ENCODE results near the gene B3GNT2. TPM values are rescaled to one million over a fixed set of nuclear protein-coding genes. Genes with fewer than 3 reads are reported as not detected.
"Not testable (repeated sequence)": the region's sequence is repeated elsewhere in the genome, so short reads cannot be mapped to it uniquely, and the experiment has no call there.

The B3GNT2 gene
- polyA plus RNA-seq, 4 donors: 13.4 to 24.7 (median 19.2) TPM

GRCh38 chr2:62267696-62268095 is 71.8 kb downstream of the B3GNT2 start:
- 92 to 100% (median 94%) methylated on average over 2 of the region's 2 CpGs for WGBS, 3 donors
- H3K9me3 ChIP-seq (ENCODE audit: control insufficient read depth in 2 of 2, insufficient read depth in 1 of 2, low read depth in 1 of 2, low read length in 1 of 2): peaks cover 0 to 3% of the 10 kb centered on the region in 2 donors
- H3K4me1 ChIP-seq (ENCODE audit: control insufficient read depth in 3 of 3, insufficient read depth in 2 of 3, low read depth in 1 of 3, low read length in 2 of 3): no peaks in the 10 kb centered on the region
- H3K36me3 ChIP-seq (ENCODE audit: control insufficient read depth in 3 of 3, insufficient read depth in 2 of 3, low read depth in 1 of 3, low read length in 3 of 3): no peaks in the 10 kb centered on the region
- H3K4me3 ChIP-seq (ENCODE audit: low read depth in 1 of 3, low read length in 3 of 3): no peak overlapping the region
- no peak for FAIRE-seq
- H3K27me3 ChIP-seq (ENCODE audit: control insufficient read depth in 3 of 3, insufficient read depth in 3 of 3, low read length in 3 of 3): no peaks in the 10 kb centered on the region
- no peak overlapping the region for H3K27ac ChIP-seq (ENCODE audit: low read depth in 1 of 3, low read length in 2 of 3)
- peak in 1 of 2 donors; percentile 24 for DNase-seq

- not testable (repeated sequence) for H3K36me3 ChIP-seq (ENCODE audit: control insufficient read depth in 3 of 3, insufficient read depth in 2 of 3, low read depth in 1 of 3, low read length in 3 of 3)
Observed at GRCh38 chr2:62268681-62269188, 72.8 kb downstream of the B3GNT2 start.

GRCh38 chr2:62270728-62271127 is 74.8 kb downstream of the B3GNT2 start:
- H3K27me3 ChIP-seq (ENCODE audit: control insufficient read depth in 3 of 3, insufficient read depth in 3 of 3, low read length in 3 of 3): no peaks in the 10 kb centered on the region
- no peaks in the 10 kb centered on the region for H3K36me3 ChIP-seq (ENCODE audit: control insufficient read depth in 3 of 3, insufficient read depth in 2 of 3, low read depth in 1 of 3, low read length in 3 of 3)
- H3K9me3 ChIP-seq (ENCODE audit: control insufficient read depth in 2 of 2, insufficient read depth in 1 of 2, low read depth in 1 of 2, low read length in 1 of 2): peaks cover 0 to 3% of the 10 kb centered on the region in 2 donors
- H3K27ac ChIP-seq (ENCODE audit: low read depth in 1 of 3, low read length in 2 of 3): no peak overlapping the region
- no peak overlapping the region for H3K4me3 ChIP-seq (ENCODE audit: low read depth in 1 of 3, low read length in 3 of 3)
- no peaks in the 10 kb centered on the region for H3K4me1 ChIP-seq (ENCODE audit: control insufficient read depth in 3 of 3, insufficient read depth in 2 of 3, low read depth in 1 of 3, low read length in 2 of 3)
- FAIRE-seq: no peak
- peak; percentile 36 for DNase-seq
- 14 to 29% (median 22%) methylated on average over 3 of the region's 3 CpGs for WGBS, 3 donors

More at GRCh38 chr2:62268681-62269188, 72.8 kb downstream of the B3GNT2 start:
- H3K27me3 ChIP-seq (ENCODE audit: control insufficient read depth in 3 of 3, insufficient read depth in 3 of 3, low read length in 3 of 3); H3K4me3 ChIP-seq (ENCODE audit: low read depth in 1 of 3, low read length in 3 of 3); H3K4me1 ChIP-seq (ENCODE audit: control insufficient read depth in 3 of 3, insufficient read depth in 2 of 3, low read depth in 1 of 3, low read length in 2 of 3); DNase-seq; FAIRE-seq; H3K27ac ChIP-seq (ENCODE audit: low read depth in 1 of 3, low read length in 2 of 3); H3K9me3 ChIP-seq (ENCODE audit: control insufficient read depth in 2 of 2, insufficient read depth in 1 of 2, low read depth in 1 of 2, low read length in 1 of 2): not testable (repeated sequence)
- 64 to 87% (median 69%) methylated on average over 4 of the region's 4 CpGs for WGBS, 3 donors

All from small intestine (tissue), 7 donors.